OCI-LY1 (cell line): ENCODE data around the gene SF3B3.

Experiments used
- H2AFZ ChIP-seq: fragments of 200-600 bp; sonication (generic), shearing (Covaris generic); 2 replicates; pipeline ENCODE4 v1.6.0; 2014; ENCODE audit warnings: antibody characterized with exemption, mild to moderate bottlenecking, low read length
- H3F3A ChIP-seq: fragments of 200-600 bp; sonication (generic), shearing (Covaris generic); 2 replicates; pipeline ENCODE4 v1.6.0; 2014; ENCODE audit warnings: mild to moderate bottlenecking, antibody characterized with exemption, low read length, moderate library complexity; ENCODE audit not compliant: insufficient read depth
- H3K27ac ChIP-seq: fragments of 200-600 bp; sonication (generic); 2 replicates; pipeline ENCODE4 v1.5.1; 2014; ENCODE audit warnings: low read length, mixed run types, mild to moderate bottlenecking, low read depth; ENCODE audit not compliant: poor library complexity, severe bottlenecking
- H3K27me3 ChIP-seq: fragments of 200-600 bp; sonication (generic); 2 replicates; pipeline ENCODE4 v1.6.0; 2014; ENCODE audit warnings: antibody characterized with exemption, mild to moderate bottlenecking, low read length, moderate library complexity; ENCODE audit not compliant: insufficient read depth
- H3K36me3 ChIP-seq: fragments of 200-600 bp; sonication (generic); 2 replicates; pipeline ENCODE4 v1.6.1; 2014; ENCODE audit warnings: mild to moderate bottlenecking, antibody characterized with exemption, low read length, moderate library complexity, mixed read lengths; ENCODE audit not compliant: insufficient read depth
- H3K4me1 ChIP-seq: fragments of 200-600 bp; sonication (generic); 2 replicates; pipeline ENCODE4 v1.5.1; 2014; ENCODE audit warnings: mild to moderate bottlenecking, low read length, moderate library complexity; ENCODE audit not compliant: insufficient read depth, severe bottlenecking
- H3K4me2 ChIP-seq: fragments of 200-600 bp; sonication (generic), shearing (Covaris generic); 2 replicates; pipeline ENCODE4 v1.6.1; 2014; ENCODE audit warnings: low read length
- H3K4me3 ChIP-seq: fragments of 200-600 bp; sonication (generic); 2 replicates; pipeline ENCODE4 v1.5.1; 2014; ENCODE audit warnings: low read length, low read depth, mild to moderate bottlenecking, mixed read lengths; ENCODE audit not compliant: poor library complexity, severe bottlenecking
- H3K79me2 ChIP-seq: fragments of 200-600 bp; shearing (Covaris generic); 2 replicates; pipeline ENCODE4 v1.6.1; 2016; ENCODE audit warnings: mixed run types, low read length, mixed read lengths; ENCODE audit not compliant: insufficient read depth
- H3K9ac ChIP-seq: fragments of 200-600 bp; sonication (generic), shearing (Covaris generic); 2 replicates; pipeline ENCODE4 v1.6.1; 2014; ENCODE audit warnings: mild to moderate bottlenecking, low read length, mixed read lengths
- H3K9me2 ChIP-seq: fragments of 200-600 bp; sonication (generic), shearing (Covaris generic); 2 replicates; pipeline ENCODE4 v1.6.1; 2014; ENCODE audit warnings: low read depth, mild to moderate bottlenecking, low read length, mixed read lengths
- H3K9me3 ChIP-seq: fragments of 200-600 bp; shearing (Covaris generic); 2 replicates; pipeline ENCODE4 v1.6.1; 2014; ENCODE audit warnings: low read length, mixed read lengths
- H4K20me1 ChIP-seq: fragments of 200-600 bp; sonication (generic), shearing (Covaris generic); 2 replicates; pipeline ENCODE4 v1.6.0; 2016; ENCODE audit warnings: mild to moderate bottlenecking, low read length; ENCODE audit not compliant: insufficient read depth
- CTCF ChIP-seq: fragments of 200-600 bp; sonication (generic), shearing (Covaris generic); IDR thresholded peaks from 2 replicates; pipeline ENCODE4 v1.5.1; 2017; ENCODE audit warnings: mild to moderate bottlenecking, antibody characterized with exemption, low read length, moderate library complexity, mixed read lengths
- EZH2 ChIP-seq: fragments of 200-600 bp; sonication (generic), shearing (Covaris generic); IDR thresholded peaks from 2 replicates; pipeline ENCODE4 v1.8.0; 2017; ENCODE audit warnings: borderline replicate concordance, mixed run types, mild to moderate bottlenecking, antibody characterized with exemption, low read length, moderate library complexity, mixed read lengths

The SF3B3 gene

DNA sequence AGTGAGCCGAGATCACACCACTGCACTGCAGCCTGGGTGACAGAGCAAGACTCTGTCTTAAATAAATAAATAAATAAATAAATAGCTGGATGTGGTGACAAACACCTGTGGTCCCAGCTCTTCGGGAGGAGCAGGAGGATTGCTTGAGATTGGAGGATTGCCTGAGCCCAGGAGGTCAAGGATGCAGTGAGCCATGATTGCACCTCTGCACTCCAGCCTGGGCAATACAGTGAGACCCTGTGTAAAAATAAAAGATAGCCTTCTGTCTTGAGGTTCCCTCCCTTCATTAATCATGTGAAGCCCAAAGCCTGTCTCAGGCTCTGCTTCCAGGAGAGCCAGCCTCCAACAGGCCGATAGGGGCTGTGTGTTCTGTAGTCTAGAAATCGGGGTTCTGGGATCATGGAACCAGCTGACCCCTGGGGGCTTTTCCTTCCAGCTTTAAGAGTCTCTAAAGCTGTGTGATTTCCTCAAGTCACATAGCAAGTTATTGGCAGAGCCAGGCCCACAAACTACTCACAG lies 88.2 kb downstream of the SF3B3 start:
- Histone ChIP-seq H3F3A (no peaks in the 10 kb centered on the region), H3K4me2 (no peak overlapping the region), H4K20me1 (no peaks in the 10 kb centered on the region), H2AFZ (no peak overlapping the region), H3K79me2 (no peaks in the 10 kb centered on the region), H3K9me2 (no peaks in the 10 kb centered on the region), H3K4me3 (no peak overlapping the region), H3K27me3 (no peaks in the 10 kb centered on the region), H3K4me1 (no peaks in the 10 kb centered on the region), H3K9me3 (no peaks in the 10 kb centered on the region), H3K9ac (no peak overlapping the region), H3K27ac (no peak overlapping the region), H3K36me3 (no peaks in the 10 kb centered on the region)
- no peak for TF ChIP-seq EZH2
- TF ChIP-seq CTCF: no peak

GRCh38 chr16:70612931-70613330 lies 89.3 kb downstream of the SF3B3 start:
- H3K9me3 ChIP-seq: no peaks in the 10 kb centered on the region
- H4K20me1 ChIP-seq: no peaks in the 10 kb centered on the region
- TF ChIP-seq CTCF (no peak), EZH2 (no peak)
- H3K4me2 ChIP-seq: no peak overlapping the region
- H3K9me2 ChIP-seq: no peaks in the 10 kb centered on the region
- H3F3A ChIP-seq: no peaks in the 10 kb centered on the region
- H3K4me1 ChIP-seq: no peaks in the 10 kb centered on the region
- H3K36me3 ChIP-seq: no peaks in the 10 kb centered on the region
- H3K4me3 ChIP-seq: no peak overlapping the region
- H3K9ac ChIP-seq: no peak overlapping the region
- no peaks in the 10 kb centered on the region for H3K79me2 ChIP-seq
- H3K27me3 ChIP-seq: no peaks in the 10 kb centered on the region
- H2AFZ ChIP-seq: no peak overlapping the region
- H3K27ac ChIP-seq: no peak overlapping the region

- H3K79me2 ChIP-seq: no peaks in the 10 kb centered on the region
- H3K36me3 ChIP-seq: no peaks in the 10 kb centered on the region
- no peak overlapping the region for H3K27ac ChIP-seq
- no peaks in the 10 kb centered on the region for H3K27me3 ChIP-seq
- H3K9me3 ChIP-seq: no peaks in the 10 kb centered on the region
- no peak overlapping the region for H3K9ac ChIP-seq
- TF ChIP-seq EZH2 (no peak), CTCF (no peak)
- H4K20me1 ChIP-seq: no peaks in the 10 kb centered on the region
- no peaks in the 10 kb centered on the region for H3K9me2 ChIP-seq
- no peak overlapping the region for H3K4me3 ChIP-seq
- no peak overlapping the region for H3K4me2 ChIP-seq
- H3F3A ChIP-seq: no peaks in the 10 kb centered on the region
- H3K4me1 ChIP-seq: no peaks in the 10 kb centered on the region
- no peak overlapping the region for H2AFZ ChIP-seq
These were observed 90.8 kb downstream of the SF3B3 start for GRCh38 chr16:70614208-70614951.
